Measurements from ENCODE around the gene FIBP.
A peak's percentile ranks its signal among the peaks of the same experiment; 100 is the strongest.

Gene FIBP

DNA sequence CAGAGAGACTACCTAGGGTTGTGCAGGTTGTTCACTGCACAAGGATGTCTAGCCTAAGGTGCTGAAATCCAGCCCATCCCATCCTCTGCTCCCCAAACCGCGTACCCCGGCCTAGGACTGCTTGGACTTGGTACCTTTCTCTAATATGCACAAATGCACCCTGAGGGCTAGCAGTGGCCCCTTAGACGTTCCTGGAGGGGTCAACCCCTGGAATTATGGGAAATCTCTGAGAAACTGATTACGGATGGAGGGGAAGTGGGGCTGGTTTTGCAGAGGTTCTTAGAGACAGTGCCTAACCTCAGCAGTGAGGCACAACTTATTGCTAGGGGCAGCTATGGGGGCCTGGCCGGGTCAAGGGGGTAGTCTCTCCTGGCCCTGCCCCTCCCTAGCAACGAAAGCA, 28.1 kb upstream of the FIBP start:
- CTCF ChIA-PET = interaction anchor here (0.9 to 1.7 kb wide), 4 partner anchors 15 to 522 kb away, joined by 3 to 7 read pairs (median 4); partner anchors contain the start of genes CCDC85B and MRPL11
- POLR2A ChIA-PET = no interaction called here
- no peak for DNase-seq (ENCODE audit: extremely low spot score)

DNA sequence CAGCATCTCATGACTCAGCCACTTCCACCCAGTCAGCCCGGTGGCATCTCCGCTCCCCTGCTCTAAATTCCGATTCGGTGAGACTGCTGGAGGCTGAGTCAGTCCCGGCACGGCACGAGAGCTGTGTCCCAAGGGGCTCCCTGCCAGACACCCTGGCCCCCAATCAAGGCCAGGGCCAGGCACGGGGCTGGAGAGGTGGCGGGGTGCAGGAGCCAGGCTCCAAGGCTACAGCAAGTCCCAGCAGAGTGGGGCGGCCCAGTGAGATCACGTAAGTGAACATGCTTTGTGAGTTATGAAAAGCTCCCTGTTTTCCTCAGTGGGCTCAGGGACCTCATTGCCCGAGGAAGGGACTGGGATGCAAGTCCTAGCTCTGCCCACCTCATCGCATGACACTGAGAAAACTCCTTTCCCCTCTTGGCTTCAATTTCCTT, 27.6 kb upstream of the FIBP start:
- no peak for DNase-seq (ENCODE audit: extremely low spot score)
- TF ChIP-seq, protein P1, sequence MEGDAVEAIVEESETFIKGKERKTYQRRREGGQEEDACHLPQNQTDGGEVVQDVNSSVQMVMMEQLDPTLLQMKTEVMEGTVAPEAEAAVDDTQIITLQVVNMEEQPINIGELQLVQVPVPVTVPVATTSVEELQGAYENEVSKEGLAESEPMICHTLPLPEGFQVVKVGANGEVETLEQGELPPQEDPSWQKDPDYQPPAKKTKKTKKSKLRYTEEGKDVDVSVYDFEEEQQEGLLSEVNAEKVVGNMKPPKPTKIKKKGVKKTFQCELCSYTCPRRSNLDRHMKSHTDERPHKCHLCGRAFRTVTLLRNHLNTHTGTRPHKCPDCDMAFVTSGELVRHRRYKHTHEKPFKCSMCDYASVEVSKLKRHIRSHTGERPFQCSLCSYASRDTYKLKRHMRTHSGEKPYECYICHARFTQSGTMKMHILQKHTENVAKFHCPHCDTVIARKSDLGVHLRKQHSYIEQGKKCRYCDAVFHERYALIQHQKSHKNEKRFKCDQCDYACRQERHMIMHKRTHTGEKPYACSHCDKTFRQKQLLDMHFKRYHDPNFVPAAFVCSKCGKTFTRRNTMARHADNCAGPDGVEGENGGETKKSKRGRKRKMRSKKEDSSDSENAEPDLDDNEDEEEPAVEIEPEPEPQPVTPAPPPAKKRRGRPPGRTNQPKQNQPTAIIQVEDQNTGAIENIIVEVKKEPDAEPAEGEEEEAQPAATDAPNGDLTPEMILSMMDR (IDR thresholded peaks at IDR 0.05; ENCODE audit: control extremely low read depth, extremely low read depth, low read depth, missing control alignments) = no peak
- ChIA-PET POLR2A (interaction anchor here (1.2 kb wide), 1 partner anchor 23 kb away, joined by 4 read pairs; no protein-coding TSS in a partner anchor), CTCF (interaction anchor here (1.2 to 1.7 kb wide), 3 partner anchors 25 to 523 kb away, joined by 3 to 7 read pairs (median 4); partner anchors contain the start of genes CCDC85B and MRPL11)

More for the DNA sequence above, 28.1 kb upstream of the FIBP start:
- TF ChIP-seq, protein P1 (IDR thresholded peaks at IDR 0.05; ENCODE audit: control extremely low read depth, extremely low read depth, low read depth, missing control alignments) = no peak

DNA sequence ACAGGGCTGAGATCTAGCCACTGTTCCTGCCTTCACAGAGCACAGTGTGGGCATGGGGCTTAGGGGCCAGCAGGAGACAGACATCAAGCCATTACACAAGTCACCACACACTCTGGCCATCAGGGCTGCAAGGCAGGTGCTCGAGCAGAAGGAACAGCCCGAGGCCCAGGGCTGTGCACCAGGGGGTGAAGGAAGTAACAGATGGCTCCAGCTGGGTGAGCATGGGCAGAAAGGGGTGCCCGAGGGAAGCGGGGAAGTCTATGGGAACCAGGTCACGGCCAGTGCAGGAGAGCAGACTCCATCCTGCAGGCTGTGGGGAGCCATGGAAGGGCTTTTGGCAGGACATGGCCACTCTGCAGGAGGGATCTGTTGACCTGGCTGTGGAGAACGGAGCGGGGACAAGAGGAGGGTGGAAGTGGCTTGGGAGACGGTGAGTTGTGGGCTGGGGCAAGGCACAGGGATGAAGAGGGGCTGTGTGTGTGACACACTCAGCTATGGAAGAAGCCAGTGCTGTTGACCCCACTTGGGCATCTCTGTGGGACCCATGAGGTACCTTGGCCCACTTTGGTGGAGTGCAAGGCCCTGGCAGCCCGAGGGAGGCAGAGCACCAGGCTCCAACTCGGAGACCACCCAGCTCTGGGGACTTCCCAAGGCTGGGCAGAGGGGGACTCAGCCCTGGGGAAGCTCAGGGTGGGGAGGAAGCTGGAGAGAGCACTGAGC, 27.0 kb upstream of the FIBP start:
- ChIA-PET CTCF (interaction anchor here (1.2 to 1.7 kb wide), 4 partner anchors 23 to 523 kb away, joined by 3 to 7 read pairs (median 4); partner anchors contain the start of genes CCDC85B and MRPL11), POLR2A (interaction anchor here (1.2 kb wide), 1 partner anchor 23 kb away, joined by 4 read pairs; no protein-coding TSS in a partner anchor)
- DNase-seq (ENCODE audit: extremely low spot score) = no peak
- TF ChIP-seq, protein P1 (IDR thresholded peaks at IDR 0.05; ENCODE audit: control extremely low read depth, extremely low read depth, low read depth, missing control alignments) = no peak

DNA sequence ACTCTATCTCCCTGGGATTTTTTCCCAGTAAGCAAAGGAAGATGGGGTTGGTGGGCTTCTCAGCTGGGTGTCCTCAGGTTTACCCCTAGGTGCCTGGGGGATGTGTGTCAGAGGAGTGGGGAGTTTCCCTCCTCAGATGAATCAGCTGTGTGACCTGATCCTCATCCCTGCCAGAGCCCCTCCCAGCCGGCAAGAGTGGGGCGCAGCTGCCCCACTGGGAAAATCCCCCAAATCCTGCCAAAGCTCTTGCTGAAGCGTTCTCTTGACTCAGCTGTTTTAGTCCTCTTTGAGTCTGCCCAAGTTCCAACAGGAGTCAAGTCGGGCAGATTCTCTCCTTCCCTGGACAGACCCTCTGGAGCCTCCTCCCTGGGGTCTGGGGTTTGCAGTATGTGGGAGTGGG, 24.6 kb upstream of the FIBP start:
- peak; percentile 52 for DNase-seq (ENCODE audit: extremely low spot score)
- TF ChIP-seq, protein P1 (IDR thresholded peaks at IDR 0.05; ENCODE audit: control extremely low read depth, extremely low read depth, low read depth, missing control alignments) = no peak
- CTCF ChIA-PET = interaction anchor here (1.0 to 2.9 kb wide), 6 partner anchors 10 to 201 kb away, joined by 3 to 15 read pairs (median 6); partner anchors contain the start of genes FIBP and KAT5
- POLR2A ChIA-PET = no interaction called here

DNA sequence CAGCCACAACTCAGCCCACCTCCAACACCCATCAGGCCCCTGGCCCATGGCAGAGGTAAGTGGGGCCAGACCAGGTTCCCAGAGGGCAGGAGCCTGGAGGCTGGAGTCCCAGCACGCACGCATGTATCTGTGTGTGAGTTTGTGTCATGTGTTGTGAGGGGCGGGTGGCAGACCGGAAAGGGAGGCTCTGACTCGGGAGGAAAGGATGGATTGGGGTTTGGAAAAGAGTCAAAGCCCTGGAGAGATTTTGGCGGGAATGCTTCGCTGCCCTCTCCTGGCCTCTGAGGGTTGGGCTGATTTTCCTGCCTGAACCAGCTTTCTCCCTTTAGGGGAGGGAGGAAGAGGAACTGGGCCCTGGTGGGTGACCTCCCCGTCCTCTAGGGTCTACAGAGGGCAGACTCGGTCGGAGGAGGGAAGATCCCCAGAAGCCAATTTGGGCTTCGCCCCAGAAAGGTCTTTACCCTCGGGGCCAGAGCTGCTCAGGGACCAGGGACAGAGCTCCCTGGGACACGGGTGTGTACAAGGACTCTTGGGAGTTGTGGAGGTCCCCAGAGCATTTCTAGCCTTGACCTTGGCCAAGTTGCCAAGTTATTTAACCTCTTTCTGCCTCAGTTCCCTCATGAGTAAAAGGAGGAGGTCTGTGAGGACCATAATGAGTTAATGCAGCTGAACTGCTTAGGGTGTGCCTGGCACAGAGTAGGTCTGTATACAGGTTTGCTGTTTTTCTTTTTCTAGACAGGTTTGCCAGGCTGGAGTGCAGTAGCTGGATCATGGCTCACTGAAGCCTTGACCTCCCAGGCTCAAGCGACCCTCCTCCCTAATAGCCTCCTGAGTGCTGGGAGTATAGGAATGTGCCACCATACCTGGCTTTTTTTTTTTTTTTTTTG, 23.7 kb upstream of the FIBP start:
- no peak for DNase-seq (ENCODE audit: extremely low spot score)
- POLR2A ChIA-PET = interaction anchor here (0.5 kb wide), 1 partner anchor 89 kb away, joined by 3 read pairs; no protein-coding TSS in a partner anchor
- TF ChIP-seq, protein P1 (IDR thresholded peaks at IDR 0.05; ENCODE audit: control extremely low read depth, extremely low read depth, low read depth, missing control alignments) = no peak
- CTCF ChIA-PET = interaction anchor here (0.8 to 2.9 kb wide), 8 partner anchors 11 to 200 kb away, joined by 3 to 15 read pairs (median 4); partner anchors contain the start of genes FIBP, FOSL1 and KAT5

DNA sequence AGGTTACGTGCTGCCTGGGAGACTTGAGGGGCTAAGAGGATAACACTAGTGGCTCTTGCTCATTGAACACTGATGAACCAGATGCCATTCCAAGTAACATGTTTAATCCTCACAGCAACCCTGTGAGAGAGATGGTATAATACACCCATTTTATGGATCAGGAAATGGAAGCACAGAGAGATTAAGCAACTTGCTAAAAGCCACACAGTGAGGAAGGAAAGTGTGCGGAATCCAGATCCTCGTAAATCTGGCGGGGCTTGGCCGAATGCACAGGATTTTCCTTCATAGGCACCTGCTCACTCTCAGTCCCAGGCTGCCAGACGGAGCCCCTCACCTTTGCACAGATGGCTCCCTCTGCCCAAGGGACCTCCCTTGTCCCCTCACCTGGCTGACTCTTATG, 19.6 kb upstream of the FIBP start:
- ChIA-PET CTCF (interaction anchor here (1.1 to 3.3 kb wide), 5 partner anchors 7 to 128 kb away, joined by 3 to 12 read pairs (median 5); partner anchors contain the start of genes FIBP and FOSL1), POLR2A (interaction anchor here (0.7 kb wide), 1 partner anchor 18 kb away, joined by 4 read pairs; no protein-coding TSS in a partner anchor)

More for the DNA sequence above, 19.6 kb upstream of the FIBP start:
- DNase-seq (ENCODE audit: extremely low spot score) = no peak
- TF ChIP-seq, protein P1 (IDR thresholded peaks at IDR 0.05; ENCODE audit: control extremely low read depth, extremely low read depth, low read depth, missing control alignments) = no peak

Data from GM10248 (cell line).